Measurements from ENCODE around the gene ARMH3.
"Not testable (repeated sequence)": the region's sequence is repeated elsewhere in the genome, so short reads cannot be mapped to it uniquely, and the experiment has no call there.

ARMH3 gene

GRCh38 chr10:101980677-101981076 lies 75.3 kb downstream of the ARMH3 start:
- DNase-seq = not testable (repeated sequence)

- no peak for DNase-seq
Measured at GRCh38 chr10:101974091-101974971, 81.6 kb downstream of the ARMH3 start.

GRCh38 chr10:101972761-101973160 lies 83.2 kb downstream of the ARMH3 start:
- DNase-seq = no peak

GRCh38 chr10:101969412-101969922 lies 86.5 kb downstream of the ARMH3 start:
- no peak for DNase-seq

- no peak for DNase-seq
Measured at GRCh38 chr10:101968940-101969321, 87.0 kb downstream of the ARMH3 start.

- no peak for DNase-seq
Measured at GRCh38 chr10:101968286-101968939, 87.6 kb downstream of the ARMH3 start.

- DNase-seq = no peak
Measured at GRCh38 chr10:101967713-101968112, 88.3 kb downstream of the ARMH3 start.

GRCh38 chr10:101967119-101967518 lies 88.9 kb downstream of the ARMH3 start:
- no peak for DNase-seq

- DNase-seq = no peak
Measured at GRCh38 chr10:101965075-101965765, 90.8 kb downstream of the ARMH3 start.

GRCh38 chr10:101961591-101962498 lies 94.1 kb downstream of the ARMH3 start:
- no peak for DNase-seq

GRCh38 chr10:101960879-101961395 lies 95.0 kb downstream of the ARMH3 start:
- DNase-seq = no peak

GRCh38 chr10:101959346-101959916 lies 96.5 kb downstream of the ARMH3 start:
- DNase-seq = no peak

GRCh38 chr10:101958691-101959090 lies 97.3 kb downstream of the ARMH3 start:
- no peak for DNase-seq

- DNase-seq = no peak
Measured at GRCh38 chr10:101956898-101957297, 99.1 kb downstream of the ARMH3 start.

GRCh38 chr10:101956117-101956516 lies 99.9 kb downstream of the ARMH3 start:
- no peak for DNase-seq

GRCh38 chr10:101952191-101952590 lies 103.8 kb downstream of the ARMH3 start:
- DNase-seq = no peak

- DNase-seq = no peak
Measured at GRCh38 chr10:101950213-101950612, 105.8 kb downstream of the ARMH3 start.

GRCh38 chr10:101941871-101942270 lies 114.1 kb downstream of the ARMH3 start:
- DNase-seq = no peak

GRCh38 chr10:101940916-101941315 lies 115.1 kb downstream of the ARMH3 start:
- no peak for DNase-seq

GRCh38 chr10:101939729-101940128 lies 116.2 kb downstream of the ARMH3 start:
- no peak for DNase-seq

- no peak for DNase-seq
Measured at GRCh38 chr10:101939008-101939648, 116.8 kb downstream of the ARMH3 start.
